ENCODE data around the gene TNFRSF19.
A peak's percentile ranks its signal among the peaks of the same experiment; 100 is the strongest.

Gene TNFRSF19

DNA sequence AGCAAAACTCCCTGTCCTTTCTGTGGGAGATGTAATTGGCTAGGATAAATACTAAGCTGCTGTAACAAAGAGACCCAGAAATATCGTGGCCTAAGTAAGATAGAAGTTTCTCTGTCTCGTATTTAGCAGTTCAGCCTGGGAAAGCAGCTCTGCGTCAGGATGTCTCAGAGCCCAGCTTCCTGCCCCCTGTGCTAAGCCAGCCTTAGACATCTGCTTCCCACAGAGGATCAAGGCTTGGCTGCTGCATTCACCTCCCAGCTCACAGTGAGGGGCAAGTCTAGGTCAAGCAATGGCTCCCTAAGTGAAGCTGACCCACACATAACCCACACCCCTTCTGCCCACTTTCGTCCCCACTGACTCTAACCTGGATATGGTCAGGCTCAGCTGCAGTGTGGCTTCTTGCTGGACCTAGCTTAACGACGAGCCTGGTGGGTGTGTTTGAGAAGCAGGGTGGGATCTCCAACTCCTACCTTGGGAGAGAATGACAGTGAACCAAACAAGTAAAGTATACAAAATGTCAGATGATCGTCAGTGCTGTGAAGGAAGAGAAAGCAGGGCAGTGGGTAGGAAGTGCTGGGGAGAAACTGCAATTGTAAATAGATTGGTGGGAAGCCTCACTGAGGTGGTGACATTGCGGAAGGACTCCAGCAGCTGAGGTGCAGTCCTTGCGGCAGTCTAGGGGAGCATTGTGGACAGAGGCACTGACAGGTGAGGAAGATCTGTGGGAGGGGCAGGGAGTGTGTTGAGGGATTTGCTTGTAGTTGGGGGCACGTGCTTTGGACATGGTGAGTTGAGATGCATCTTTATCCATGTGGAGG is 82.9 kb downstream of the TNFRSF19 start:
- H3K9me3 ChIP-seq (ENCODE audit: control insufficient read depth, insufficient read depth, low read depth, low read length), result no peaks in the 10 kb centered on the region
- no peaks in the 10 kb centered on the region for H3K36me3 ChIP-seq (ENCODE audit: control insufficient read depth in 2 of 2, insufficient read depth in 1 of 2, low read length in 2 of 2)
- POLR2A ChIA-PET, result no interaction called here
- TF ChIP-seq, protein P1, sequence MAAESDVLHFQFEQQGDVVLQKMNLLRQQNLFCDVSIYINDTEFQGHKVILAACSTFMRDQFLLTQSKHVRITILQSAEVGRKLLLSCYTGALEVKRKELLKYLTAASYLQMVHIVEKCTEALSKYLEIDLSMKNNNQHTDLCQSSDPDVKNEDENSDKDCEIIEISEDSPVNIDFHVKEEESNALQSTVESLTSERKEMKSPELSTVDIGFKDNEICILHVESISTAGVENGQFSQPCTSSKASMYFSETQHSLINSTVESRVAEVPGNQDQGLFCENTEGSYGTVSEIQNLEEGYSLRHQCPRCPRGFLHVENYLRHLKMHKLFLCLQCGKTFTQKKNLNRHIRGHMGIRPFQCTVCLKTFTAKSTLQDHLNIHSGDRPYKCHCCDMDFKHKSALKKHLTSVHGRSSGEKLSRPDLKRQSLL (tag by site-specific recombination; IDR thresholded peaks at IDR 0.05), result no peak
- TF ChIP-seq, protein P2, sequence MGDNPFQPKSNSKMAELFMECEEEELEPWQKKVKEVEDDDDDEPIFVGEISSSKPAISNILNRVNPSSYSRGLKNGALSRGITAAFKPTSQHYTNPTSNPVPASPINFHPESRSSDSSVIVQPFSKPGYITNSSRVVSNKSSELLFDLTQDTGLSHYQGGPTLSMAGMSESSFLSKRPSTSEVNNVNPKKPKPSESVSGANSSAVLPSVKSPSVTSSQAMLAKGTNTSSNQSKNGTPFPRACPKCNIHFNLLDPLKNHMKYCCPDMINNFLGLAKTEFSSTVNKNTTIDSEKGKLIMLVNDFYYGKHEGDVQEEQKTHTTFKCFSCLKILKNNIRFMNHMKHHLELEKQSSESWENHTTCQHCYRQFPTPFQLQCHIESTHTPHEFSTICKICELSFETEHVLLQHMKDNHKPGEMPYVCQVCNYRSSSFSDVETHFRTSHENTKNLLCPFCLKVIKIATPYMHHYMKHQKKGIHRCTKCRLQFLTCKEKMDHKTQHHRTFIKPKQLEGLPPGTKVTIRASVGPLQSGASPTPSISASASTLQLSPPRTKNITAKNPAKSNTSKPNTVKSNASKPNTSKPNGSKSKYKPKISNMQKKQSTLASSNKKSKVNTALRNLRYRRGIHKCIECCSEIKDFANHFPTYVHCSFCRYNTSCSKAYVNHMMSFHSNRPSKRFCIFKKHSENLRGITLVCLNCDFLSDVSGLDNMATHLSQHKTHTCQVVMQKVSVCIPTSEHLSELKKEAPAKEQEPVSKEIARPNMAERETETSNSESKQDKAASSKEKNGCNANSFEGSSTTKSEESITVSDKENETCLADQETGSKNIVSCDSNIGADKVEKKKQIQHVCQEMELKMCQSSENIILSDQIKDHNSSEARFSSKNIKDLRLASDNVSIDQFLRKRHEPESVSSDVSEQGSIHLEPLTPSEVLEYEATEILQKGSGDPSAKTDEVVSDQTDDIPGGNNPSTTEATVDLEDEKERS (tag by site-specific recombination; IDR thresholded peaks at IDR 0.05), result no peak
- TF ChIP-seq ZNF76 (tag by site-specific recombination; IDR thresholded peaks at IDR 0.05; ENCODE audit: borderline replicate concordance, low read depth), result no peak
- peak; percentile 53; the same call in 1 of the 2 replicates for TF ChIP-seq EGR2 (tag by site-specific recombination; IDR thresholded peaks at IDR 0.05; ENCODE audit: low read depth)
- TF ChIP-seq GLI2 (tag by site-specific recombination; IDR thresholded peaks at IDR 0.05; ENCODE audit: borderline replicate concordance, low read depth), result no peak
- CTCF ChIA-PET, result no interaction called here
- H3K4me1 ChIP-seq (ENCODE audit: control insufficient read depth, insufficient read depth, low read length), result peaks cover 7% of the 10 kb centered on the region
- H3K27ac ChIP-seq (ENCODE audit: extremely low read depth, low read depth, low read length), result no peak overlapping the region
- no peak overlapping the region for H3K4me3 ChIP-seq (ENCODE audit: low read depth, low read length)

DNA sequence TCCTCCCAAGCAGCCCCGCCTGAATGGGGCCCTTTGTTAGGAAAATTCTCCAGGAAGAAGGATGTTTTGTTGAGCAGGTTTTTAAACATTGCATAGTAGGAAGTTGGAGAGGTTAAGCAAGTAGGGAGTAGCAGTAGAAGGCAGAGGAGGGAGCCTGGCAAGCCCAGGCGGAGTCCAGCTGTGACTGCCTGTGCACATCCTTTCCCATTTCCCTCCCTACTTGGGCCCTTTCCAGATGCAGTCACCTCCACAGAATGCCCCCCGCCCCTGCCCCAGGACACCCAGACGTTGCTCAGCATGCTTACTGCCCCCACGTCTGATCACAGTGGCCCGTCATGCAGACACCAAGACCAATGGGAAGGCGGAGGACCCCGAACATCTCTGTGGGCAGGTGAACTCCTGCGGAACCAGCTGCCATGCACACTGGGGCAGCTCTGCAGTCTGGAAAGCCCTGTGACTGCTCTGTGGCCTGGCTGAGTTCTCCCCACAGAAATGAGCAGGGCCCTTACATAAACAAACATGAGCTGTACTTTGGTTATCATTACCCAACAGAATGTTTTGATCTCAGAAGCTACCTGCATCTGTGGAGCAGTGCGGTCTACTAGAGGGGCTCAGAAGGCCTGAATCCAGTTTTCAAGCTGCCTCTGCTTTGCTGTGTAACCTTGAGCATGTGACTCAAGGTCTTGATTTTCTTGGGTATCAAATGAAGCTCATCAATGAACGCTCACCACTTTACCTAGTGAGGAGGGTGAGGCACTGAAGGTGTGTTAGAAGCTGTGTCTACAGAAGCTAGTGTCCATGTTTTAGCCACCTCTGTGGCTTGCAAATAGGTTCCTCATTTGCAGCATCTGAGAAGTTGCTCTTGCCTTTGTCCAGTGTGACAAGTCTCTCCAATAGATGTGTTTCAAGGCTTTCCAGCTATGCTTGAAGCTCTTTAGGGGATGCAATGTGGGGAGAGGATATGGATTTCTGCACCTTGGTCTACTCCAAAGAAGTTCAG is 84.2 kb downstream of the TNFRSF19 start:
- Histone ChIP-seq H3K4me3 (ENCODE audit: low read depth, low read length) (no peak overlapping the region), H3K27ac (ENCODE audit: extremely low read depth, low read depth, low read length) (no peak overlapping the region), H3K36me3 (ENCODE audit: control insufficient read depth in 2 of 2, insufficient read depth in 1 of 2, low read length in 2 of 2) (no peaks in the 10 kb centered on the region), H3K9me3 (ENCODE audit: control insufficient read depth, insufficient read depth, low read depth, low read length) (no peaks in the 10 kb centered on the region), H3K4me1 (ENCODE audit: control insufficient read depth, insufficient read depth, low read length) (peaks cover 7% of the 10 kb centered on the region)
- CTCF ChIA-PET, result no interaction called here
- POLR2A ChIA-PET, result no interaction called here
- no peak for TF ChIP-seq ZNF561 (tag by site-specific recombination; IDR thresholded peaks at IDR 0.05; ENCODE audit: borderline replicate concordance)
- no peak for TF ChIP-seq ZNF404 (tag by site-specific recombination; IDR thresholded peaks at IDR 0.05)
- TF ChIP-seq, protein P3, sequence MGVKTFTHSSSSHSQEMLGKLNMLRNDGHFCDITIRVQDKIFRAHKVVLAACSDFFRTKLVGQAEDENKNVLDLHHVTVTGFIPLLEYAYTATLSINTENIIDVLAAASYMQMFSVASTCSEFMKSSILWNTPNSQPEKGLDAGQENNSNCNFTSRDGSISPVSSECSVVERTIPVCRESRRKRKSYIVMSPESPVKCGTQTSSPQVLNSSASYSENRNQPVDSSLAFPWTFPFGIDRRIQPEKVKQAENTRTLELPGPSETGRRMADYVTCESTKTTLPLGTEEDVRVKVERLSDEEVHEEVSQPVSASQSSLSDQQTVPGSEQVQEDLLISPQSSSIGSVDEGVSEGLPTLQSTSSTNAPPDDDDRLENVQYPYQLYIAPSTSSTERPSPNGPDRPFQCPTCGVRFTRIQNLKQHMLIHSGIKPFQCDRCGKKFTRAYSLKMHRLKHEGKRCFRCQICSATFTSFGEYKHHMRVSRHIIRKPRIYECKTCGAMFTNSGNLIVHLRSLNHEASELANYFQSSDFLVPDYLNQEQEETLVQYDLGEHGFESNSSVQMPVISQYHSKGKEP (tag by site-specific recombination; IDR thresholded peaks at IDR 0.05), result no peak
- no peak for TF ChIP-seq ZNF202 (tag by site-specific recombination; IDR thresholded peaks at IDR 0.05; ENCODE audit: borderline replicate concordance)
- TF ChIP-seq EGR2 (tag by site-specific recombination; IDR thresholded peaks at IDR 0.05; ENCODE audit: low read depth), result peak; percentile 11; the same call in 1 of the 2 replicates
- TF ChIP-seq GFI1B (tag by site-specific recombination; IDR thresholded peaks at IDR 0.05), result no peak
- TF ChIP-seq, protein P4, sequence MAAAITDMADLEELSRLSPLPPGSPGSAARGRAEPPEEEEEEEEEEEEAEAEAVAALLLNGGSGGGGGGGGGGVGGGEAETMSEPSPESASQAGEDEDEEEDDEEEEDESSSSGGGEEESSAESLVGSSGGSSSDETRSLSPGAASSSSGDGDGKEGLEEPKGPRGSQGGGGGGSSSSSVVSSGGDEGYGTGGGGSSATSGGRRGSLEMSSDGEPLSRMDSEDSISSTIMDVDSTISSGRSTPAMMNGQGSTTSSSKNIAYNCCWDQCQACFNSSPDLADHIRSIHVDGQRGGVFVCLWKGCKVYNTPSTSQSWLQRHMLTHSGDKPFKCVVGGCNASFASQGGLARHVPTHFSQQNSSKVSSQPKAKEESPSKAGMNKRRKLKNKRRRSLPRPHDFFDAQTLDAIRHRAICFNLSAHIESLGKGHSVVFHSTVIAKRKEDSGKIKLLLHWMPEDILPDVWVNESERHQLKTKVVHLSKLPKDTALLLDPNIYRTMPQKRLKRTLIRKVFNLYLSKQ (tag by site-specific recombination; IDR thresholded peaks at IDR 0.05; ENCODE audit: borderline replicate concordance), result no peak
- no peak for TF ChIP-seq ZNF529 (tag by site-specific recombination; IDR thresholded peaks at IDR 0.05; ENCODE audit: insufficient replicate concordance)
- TF ChIP-seq ZNF416 (tag by site-specific recombination; IDR thresholded peaks at IDR 0.05), result no peak
- TF ChIP-seq ZNF830 (tag by site-specific recombination; IDR thresholded peaks at IDR 0.05; ENCODE audit: low read depth), result no peak
- TF ChIP-seq, protein P5, sequence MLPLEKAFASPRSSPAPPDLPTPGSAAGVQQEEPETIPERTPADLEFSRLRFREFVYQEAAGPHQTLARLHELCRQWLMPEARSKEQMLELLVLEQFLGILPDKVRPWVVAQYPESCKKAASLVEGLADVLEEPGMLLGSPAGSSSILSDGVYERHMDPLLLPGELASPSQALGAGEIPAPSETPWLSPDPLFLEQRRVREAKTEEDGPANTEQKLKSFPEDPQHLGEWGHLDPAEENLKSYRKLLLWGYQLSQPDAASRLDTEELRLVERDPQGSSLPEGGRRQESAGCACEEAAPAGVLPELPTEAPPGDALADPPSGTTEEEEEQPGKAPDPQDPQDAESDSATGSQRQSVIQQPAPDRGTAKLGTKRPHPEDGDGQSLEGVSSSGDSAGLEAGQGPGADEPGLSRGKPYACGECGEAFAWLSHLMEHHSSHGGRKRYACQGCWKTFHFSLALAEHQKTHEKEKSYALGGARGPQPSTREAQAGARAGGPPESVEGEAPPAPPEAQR (tag by site-specific recombination; IDR thresholded peaks at IDR 0.05), result no peak
- TF ChIP-seq ZNF426 (tag by site-specific recombination; IDR thresholded peaks at IDR 0.05), result no peak
- no peak for TF ChIP-seq ZNF549 (tag by site-specific recombination; IDR thresholded peaks at IDR 0.05)
- TF ChIP-seq, protein P6, sequence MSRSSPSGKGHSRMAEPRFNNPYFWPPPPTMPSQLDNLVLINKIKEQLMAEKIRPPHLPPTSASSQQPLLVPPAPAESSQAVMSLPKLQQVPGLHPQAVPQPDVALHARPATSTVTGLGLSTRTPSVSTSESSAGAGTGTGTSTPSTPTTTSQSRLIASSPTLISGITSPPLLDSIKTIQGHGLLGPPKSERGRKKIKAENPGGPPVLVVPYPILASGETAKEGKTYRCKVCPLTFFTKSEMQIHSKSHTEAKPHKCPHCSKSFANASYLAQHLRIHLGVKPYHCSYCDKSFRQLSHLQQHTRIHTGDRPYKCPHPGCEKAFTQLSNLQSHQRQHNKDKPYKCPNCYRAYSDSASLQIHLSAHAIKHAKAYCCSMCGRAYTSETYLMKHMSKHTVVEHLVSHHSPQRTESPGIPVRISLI (tag by site-specific recombination; IDR thresholded peaks at IDR 0.05), result no peak
- TF ChIP-seq ZNF114 (tag by site-specific recombination; IDR thresholded peaks at IDR 0.05), result no peak
- 0 out of 2 replicates have a peak, but pooled peaks have one; percentile 49 for TF ChIP-seq WT1 (tag by site-specific recombination; IDR thresholded peaks at IDR 0.05)
- TF ChIP-seq ZNF670 (tag by site-specific recombination; IDR thresholded peaks at IDR 0.05; ENCODE audit: low read depth), result no peak

Measured in HEK293 (cell line).